ENCODE data around the gene KANSL1. TPM values are rescaled to one million over a fixed set of nuclear protein-coding genes. Genes with fewer than 3 reads are reported as not detected.
"Not testable (repeated sequence)": the region's sequence is repeated elsewhere in the genome, so short reads cannot be mapped to it uniquely, and the experiment has no call there.

Gene KANSL1
- total and polyA plus RNA-seq, 7 experiments from 2014 or later = 17.4 to 230 (median 163) TPM

DNA sequence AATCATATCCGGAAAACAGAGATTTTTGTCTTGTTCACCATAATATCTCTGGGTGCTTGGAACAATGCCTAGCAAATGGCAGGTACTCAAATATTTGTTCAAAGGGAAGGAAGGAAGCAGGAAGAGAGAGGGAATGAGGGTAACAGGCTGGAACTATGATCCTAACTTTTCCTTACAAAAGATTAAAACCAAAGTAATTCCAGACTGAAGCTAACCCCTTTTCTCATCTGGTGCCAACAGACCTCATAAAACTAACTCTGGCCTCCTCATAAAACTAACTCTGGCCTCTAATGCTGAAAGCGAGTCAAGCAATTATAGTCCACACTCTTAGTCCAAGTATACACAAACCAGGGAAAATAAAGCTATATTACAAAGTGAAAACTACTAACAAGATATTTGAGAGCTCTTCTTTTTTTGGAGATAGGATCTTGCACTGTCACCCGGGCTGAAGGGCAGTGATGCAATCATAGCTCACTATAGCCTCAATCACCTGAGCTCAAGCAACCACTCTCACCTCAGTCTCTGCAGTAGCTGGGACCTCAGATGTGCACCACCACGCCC is 84.6 kb downstream of the KANSL1 start:
- Histone ChIP-seq H3K27ac (ENCODE audit: low read depth, low read length) (peak overlapping the region; percentile 6), H3K36me3 (ENCODE audit: control insufficient read depth in 2 of 3, insufficient read depth in 3 of 3, low read length in 3 of 3) (no peaks in the 10 kb centered on the region), H3K9me3 (ENCODE audit: control insufficient read depth in 2 of 3, low read length in 3 of 3) (no peaks in the 10 kb centered on the region), H3K4me3 (ENCODE audit: low read length) (no peak overlapping the region), H3K4me1 (ENCODE audit: control insufficient read depth in 2 of 2, insufficient read depth in 2 of 2, low read length in 2 of 2) (peaks cover 47 to 60% of the 10 kb centered on the region in 2 donors), H3K27me3 (ENCODE audit: control insufficient read depth in 2 of 2, insufficient read depth in 2 of 2, low read length in 2 of 2) (no peaks in the 10 kb centered on the region)
- Mint-ChIP-seq H3K27ac (peak overlapping the region in 7 of 9 donors; percentile 28 to 70 (median 48)), H3K4me3 (peak overlapping the region in 6 of 10 donors; percentile 0 to 55 (median 31)), H3K27me3 (no peaks in the 10 kb centered on the region), H3K36me3 (peaks cover 0 to 2% (median 0%) of the 10 kb centered on the region in 5 donors), H3K9me3 (no peaks in the 10 kb centered on the region), H3K4me1 (peaks cover 44 to 98% (median 83%) of the 10 kb centered on the region in 7 donors)
- ChIA-PET POLR2A (interaction anchor here (1.1 kb wide), 1 partner anchor 55 kb away, joined by 3 read pairs; no protein-coding TSS in a partner anchor), CTCF (no interaction called here)
- DNase-seq (no peak), ATAC-seq (peak; percentile 65)
- intact Hi-C loops (cut with micrococcal nuclease) = loop anchor here in 1 of 2 donors (2.0 kb wide), 2 partner anchors 14 kb away; no protein-coding TSS in a partner anchor

DNA sequence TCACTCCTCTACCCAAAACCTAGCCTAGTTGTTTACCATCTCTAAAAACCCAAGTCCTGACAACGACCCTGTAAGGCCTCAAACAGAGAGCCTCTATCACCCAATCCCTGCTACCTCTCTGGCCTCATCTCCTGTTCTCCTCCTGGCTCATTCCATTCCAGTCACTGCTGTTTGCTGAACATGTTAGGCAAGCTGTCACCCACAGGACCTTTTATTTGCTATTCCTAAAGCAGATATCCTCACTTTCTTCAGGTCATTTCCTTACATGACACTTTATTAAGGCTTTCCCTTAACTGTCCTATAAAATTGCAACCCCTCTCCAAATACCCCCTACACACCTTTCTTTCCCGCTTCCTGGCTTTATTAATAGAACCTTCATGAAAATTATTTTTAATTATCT is 85.1 kb downstream of the KANSL1 start:
- no peaks in the 10 kb centered on the region for H3K36me3 ChIP-seq (ENCODE audit: control insufficient read depth in 2 of 3, insufficient read depth in 3 of 3, low read length in 3 of 3)
- H3K9me3 Mint-ChIP-seq = no peaks in the 10 kb centered on the region
- H3K4me3 Mint-ChIP-seq = peak overlapping the region in 5 of 10 donors; percentile 19 to 54 (median 33)
- peak overlapping the region in 7 of 9 donors; percentile 32 to 75 (median 63) for H3K27ac Mint-ChIP-seq
- no peaks in the 10 kb centered on the region for H3K27me3 Mint-ChIP-seq
- H3K4me3 ChIP-seq (ENCODE audit: low read length) = no peak overlapping the region
- no peaks in the 10 kb centered on the region for H3K27me3 ChIP-seq (ENCODE audit: control insufficient read depth in 2 of 2, insufficient read depth in 2 of 2, low read length in 2 of 2)
- no peak for ATAC-seq
- peaks cover 51 to 57% of the 10 kb centered on the region in 2 donors for H3K4me1 ChIP-seq (ENCODE audit: control insufficient read depth in 2 of 2, insufficient read depth in 2 of 2, low read length in 2 of 2)
- POLR2A ChIA-PET = no interaction called here
- intact Hi-C loops (cut with micrococcal nuclease) = loop anchor here in 1 of 2 donors (2.0 kb wide), 2 partner anchors 13 to 15 kb away; no protein-coding TSS in a partner anchor
- peaks cover 0 to 2% (median 0%) of the 10 kb centered on the region in 5 donors for H3K36me3 Mint-ChIP-seq
- peaks cover 48 to 98% (median 84%) of the 10 kb centered on the region in 7 donors for H3K4me1 Mint-ChIP-seq
- H3K27ac ChIP-seq (ENCODE audit: low read depth, low read length) = peak overlapping the region; percentile 6
- no peak for DNase-seq
- CTCF ChIA-PET = no interaction called here
- H3K9me3 ChIP-seq (ENCODE audit: control insufficient read depth in 2 of 3, low read length in 3 of 3) = no peaks in the 10 kb centered on the region

DNA sequence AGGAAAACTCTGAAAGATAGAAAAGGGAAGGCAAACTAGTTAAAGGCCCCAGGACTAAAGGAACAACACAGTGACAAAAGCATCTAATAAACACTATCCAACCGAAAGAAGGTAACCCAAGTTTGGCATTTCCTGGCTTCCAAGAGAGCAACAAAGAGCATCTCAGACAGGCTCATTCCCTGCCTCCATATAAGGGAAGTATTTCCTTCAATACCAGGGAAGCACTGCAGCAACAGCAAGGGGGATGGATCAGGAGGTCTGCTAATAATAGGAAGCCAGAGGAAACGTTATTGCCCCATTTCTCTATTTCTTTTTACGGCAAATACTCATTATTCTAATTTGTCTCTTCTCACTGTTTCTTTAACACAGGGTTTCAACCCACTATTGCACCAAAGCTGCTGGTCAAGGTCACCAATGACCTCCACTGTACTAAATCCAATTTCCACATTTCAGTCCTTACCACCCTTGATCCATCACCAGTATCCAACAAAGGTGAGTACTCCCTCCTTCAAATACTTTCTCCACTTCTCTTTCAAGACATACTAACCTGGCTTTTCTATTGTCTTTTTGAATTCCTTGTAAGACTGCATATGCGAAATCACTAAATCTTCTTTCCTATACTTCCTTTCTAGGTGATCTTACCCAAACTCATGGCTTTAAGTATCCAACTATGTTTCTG is 86.1 kb downstream of the KANSL1 start:
- H3K4me1 ChIP-seq (ENCODE audit: control insufficient read depth in 2 of 2, insufficient read depth in 2 of 2, low read length in 2 of 2) = peaks cover 60 to 64% of the 10 kb centered on the region in 2 donors
- intact Hi-C loops (cut with micrococcal nuclease) = no loop called here
- H3K4me3 Mint-ChIP-seq = peak overlapping the region in 7 of 10 donors; percentile 1 to 33 (median 9)
- no peaks in the 10 kb centered on the region for H3K9me3 Mint-ChIP-seq
- H3K36me3 ChIP-seq (ENCODE audit: control insufficient read depth in 2 of 3, insufficient read depth in 3 of 3, low read length in 3 of 3) = no peaks in the 10 kb centered on the region
- H3K27ac Mint-ChIP-seq = peak overlapping the region in 8 of 9 donors; percentile 8 to 75 (median 52)
- no peaks in the 10 kb centered on the region for H3K27me3 Mint-ChIP-seq
- H3K4me3 ChIP-seq (ENCODE audit: low read length) = no peak overlapping the region
- H3K9me3 ChIP-seq (ENCODE audit: control insufficient read depth in 2 of 3, low read length in 3 of 3) = no peaks in the 10 kb centered on the region
- H3K4me1 Mint-ChIP-seq = peaks cover 57 to 99% (median 86%) of the 10 kb centered on the region in 7 donors
- DNase-seq (no peak), ATAC-seq (no peak)
- CTCF ChIA-PET = no interaction called here
- H3K27me3 ChIP-seq (ENCODE audit: control insufficient read depth in 2 of 2, insufficient read depth in 2 of 2, low read length in 2 of 2) = no peaks in the 10 kb centered on the region
- no peak overlapping the region for H3K27ac ChIP-seq (ENCODE audit: low read depth, low read length)
- H3K36me3 Mint-ChIP-seq = peaks cover 0 to 2% (median 0%) of the 10 kb centered on the region in 5 donors
- POLR2A ChIA-PET = no interaction called here

DNA sequence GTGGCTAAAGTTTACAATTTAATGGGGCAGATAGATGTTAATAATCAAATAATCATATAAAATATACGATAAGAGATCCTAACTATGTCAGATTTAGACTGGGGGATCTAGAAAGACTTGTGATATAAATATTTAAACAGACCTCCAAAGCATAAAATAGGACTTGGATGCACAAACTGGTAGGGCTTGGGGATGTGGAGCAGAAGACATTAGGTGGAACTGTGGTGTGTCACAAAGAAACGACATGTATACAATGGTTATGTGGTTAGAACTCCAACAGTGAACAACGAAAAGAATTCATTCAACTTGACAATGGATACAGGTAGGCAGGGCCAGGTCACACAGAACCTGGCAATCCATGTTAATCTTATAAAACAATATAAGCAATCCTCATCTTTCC is 90.4 kb downstream of the KANSL1 start:
- H3K27me3 Mint-ChIP-seq; H3K9me3 ChIP-seq (ENCODE audit: control insufficient read depth in 2 of 3, low read length in 3 of 3); DNase-seq; POLR2A ChIA-PET; H3K27ac ChIP-seq (ENCODE audit: low read depth, low read length); H3K27me3 ChIP-seq (ENCODE audit: control insufficient read depth in 2 of 2, insufficient read depth in 2 of 2, low read length in 2 of 2); H3K36me3 Mint-ChIP-seq; H3K36me3 ChIP-seq (ENCODE audit: control insufficient read depth in 2 of 3, insufficient read depth in 3 of 3, low read length in 3 of 3); H3K4me3 ChIP-seq (ENCODE audit: low read length); H3K9me3 Mint-ChIP-seq; ATAC-seq: not testable (repeated sequence)
- H3K4me1 Mint-ChIP-seq = peaks cover 59 to 97% (median 80%) of the 10 kb centered on the region in 7 donors
- CTCF ChIA-PET = interaction anchor here (1.0 to 1.4 kb wide), 2 partner anchors 90 to 92 kb away, joined by 3 to 4 read pairs; partner anchors contain the start of gene KANSL1
- intact Hi-C loops (cut with micrococcal nuclease) = loop anchor here in 1 of 2 donors (5.0 kb wide), 1 partner anchor 39 kb away; no protein-coding TSS in a partner anchor
- H3K4me3 Mint-ChIP-seq = peak overlapping the region in 8 of 10 donors; percentile 9 to 65 (median 61)
- H3K27ac Mint-ChIP-seq = peak overlapping the region in 8 of 9 donors; percentile 2 to 85 (median 55)
- H3K4me1 ChIP-seq (ENCODE audit: control insufficient read depth in 2 of 2, insufficient read depth in 2 of 2, low read length in 2 of 2) = peaks cover 39 to 44% of the 10 kb centered on the region in 2 donors

DNA sequence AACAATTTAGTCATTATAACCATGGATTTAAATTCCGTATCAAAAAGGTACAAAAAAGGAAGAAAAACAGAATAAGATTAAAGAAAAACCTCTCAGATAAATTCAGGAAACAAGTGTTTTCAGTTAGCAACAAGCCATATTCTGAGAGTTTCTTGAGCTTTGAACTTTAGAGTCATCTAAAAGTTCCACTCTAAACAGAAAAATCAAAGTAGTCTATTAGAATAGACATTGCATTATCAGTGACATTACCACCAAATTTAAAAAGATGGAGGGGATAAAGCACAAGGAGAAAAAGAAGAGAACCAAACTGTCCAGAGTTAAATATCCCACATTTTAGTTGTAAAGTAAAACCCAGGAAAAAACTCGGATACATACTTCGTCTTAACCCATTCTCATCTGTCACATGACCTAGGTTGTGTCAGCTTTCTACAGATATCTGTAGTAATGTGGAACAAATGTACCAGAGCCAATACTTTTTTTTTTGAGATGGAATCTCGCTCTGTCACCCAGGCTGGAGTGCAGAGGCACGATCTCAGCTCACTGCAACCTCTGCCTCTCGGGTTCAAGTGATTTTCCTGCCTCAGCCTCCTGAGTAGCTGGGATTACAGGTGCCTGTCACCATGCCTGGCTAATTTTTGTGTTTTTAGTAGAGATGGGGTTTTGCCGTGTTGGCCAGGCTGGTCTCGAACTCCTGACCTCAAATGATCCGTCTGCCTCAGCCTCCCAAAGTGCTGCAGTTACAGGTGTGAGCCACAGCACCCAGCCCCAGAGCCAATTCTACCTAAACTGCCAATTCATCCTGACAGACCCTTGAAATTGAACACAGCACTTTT is 91.2 kb downstream of the KANSL1 start:
- CTCF ChIA-PET; H3K27me3 Mint-ChIP-seq; H3K36me3 Mint-ChIP-seq; H3K27me3 ChIP-seq (ENCODE audit: control insufficient read depth in 2 of 2, insufficient read depth in 2 of 2, low read length in 2 of 2); H3K9me3 ChIP-seq (ENCODE audit: control insufficient read depth in 2 of 3, low read length in 3 of 3); H3K4me3 ChIP-seq (ENCODE audit: low read length); H3K36me3 ChIP-seq (ENCODE audit: control insufficient read depth in 2 of 3, insufficient read depth in 3 of 3, low read length in 3 of 3); H3K9me3 Mint-ChIP-seq; H3K27ac ChIP-seq (ENCODE audit: low read depth, low read length); DNase-seq; ATAC-seq: not testable (repeated sequence)
- peak overlapping the region in 8 of 9 donors; percentile 17 to 83 (median 66) for H3K27ac Mint-ChIP-seq
- peak overlapping the region in 8 of 10 donors; percentile 50 to 73 (median 62) for H3K4me3 Mint-ChIP-seq
- POLR2A ChIA-PET = interaction anchor here (0.6 kb wide), 2 partner anchors 19 to 59 kb away, joined by 4 to 5 read pairs; no protein-coding TSS in a partner anchor
- H3K4me1 Mint-ChIP-seq = peaks cover 60 to 97% (median 80%) of the 10 kb centered on the region in 7 donors
- intact Hi-C loops (cut with micrococcal nuclease) = loop anchor here in 1 of 2 donors (5.0 kb wide), 1 partner anchor 40 kb away; no protein-coding TSS in a partner anchor
- peaks cover 41 to 42% of the 10 kb centered on the region in 2 donors for H3K4me1 ChIP-seq (ENCODE audit: control insufficient read depth in 2 of 2, insufficient read depth in 2 of 2, low read length in 2 of 2)

DNA sequence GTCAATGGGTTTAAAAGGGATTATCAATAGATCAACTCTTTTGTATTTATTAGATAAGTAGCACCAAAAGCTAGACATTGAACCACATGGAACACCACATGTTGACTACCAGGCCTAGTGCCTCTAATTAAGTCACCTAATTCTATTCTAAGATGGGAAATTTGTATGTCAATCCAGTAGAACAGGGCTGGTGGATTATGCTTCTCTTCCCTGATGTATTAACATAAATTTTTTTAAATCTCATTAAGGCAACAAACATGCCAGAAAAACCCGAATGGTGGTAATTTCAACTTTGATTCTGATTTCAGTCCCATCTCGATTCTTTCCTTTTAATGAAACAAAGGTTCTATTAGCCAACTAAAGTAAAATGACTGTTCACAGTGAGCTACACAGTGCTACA is 92.6 kb downstream of the KANSL1 start:
- Histone ChIP-seq H3K27ac (ENCODE audit: low read depth, low read length) (no peak overlapping the region), H3K4me1 (ENCODE audit: control insufficient read depth in 2 of 2, insufficient read depth in 2 of 2, low read length in 2 of 2) (peaks cover 37 to 41% of the 10 kb centered on the region in 2 donors), H3K9me3 (ENCODE audit: control insufficient read depth in 2 of 3, low read length in 3 of 3) (no peaks in the 10 kb centered on the region), H3K27me3 (ENCODE audit: control insufficient read depth in 2 of 2, insufficient read depth in 2 of 2, low read length in 2 of 2) (no peaks in the 10 kb centered on the region), H3K36me3 (ENCODE audit: control insufficient read depth in 2 of 3, insufficient read depth in 3 of 3, low read length in 3 of 3) (no peaks in the 10 kb centered on the region), H3K4me3 (ENCODE audit: low read length) (no peak overlapping the region)
- no peak for ATAC-seq
- Mint-ChIP-seq H3K27me3 (no peaks in the 10 kb centered on the region), H3K36me3 (peaks cover 0 to 5% (median 0%) of the 10 kb centered on the region in 5 donors), H3K9me3 (no peaks in the 10 kb centered on the region), H3K4me3 (peak overlapping the region in 5 of 10 donors; percentile 45 to 65 (median 59)), H3K4me1 (peaks cover 56 to 92% (median 75%) of the 10 kb centered on the region in 7 donors), H3K27ac (peak overlapping the region in 4 of 9 donors; percentile 35 to 76 (median 56))
- ChIA-PET POLR2A (no interaction called here), CTCF (interaction anchor here (0.7 kb wide), 1 partner anchor 68 kb away, joined by 3 read pairs; no protein-coding TSS in a partner anchor)
- intact Hi-C loops (cut with micrococcal nuclease) = loop anchor here in 1 of 2 donors (5.0 kb wide), 1 partner anchor 42 kb away; no protein-coding TSS in a partner anchor
- no peak for DNase-seq
